Measurements from ENCODE around the gene MLLT1. TPM values are rescaled to one million over a fixed set of nuclear protein-coding genes. Genes with fewer than 3 reads are reported as not detected.

The MLLT1 gene
- total RNA-seq, 1 donor from 2014 or later = 21.8 TPM

DNA sequence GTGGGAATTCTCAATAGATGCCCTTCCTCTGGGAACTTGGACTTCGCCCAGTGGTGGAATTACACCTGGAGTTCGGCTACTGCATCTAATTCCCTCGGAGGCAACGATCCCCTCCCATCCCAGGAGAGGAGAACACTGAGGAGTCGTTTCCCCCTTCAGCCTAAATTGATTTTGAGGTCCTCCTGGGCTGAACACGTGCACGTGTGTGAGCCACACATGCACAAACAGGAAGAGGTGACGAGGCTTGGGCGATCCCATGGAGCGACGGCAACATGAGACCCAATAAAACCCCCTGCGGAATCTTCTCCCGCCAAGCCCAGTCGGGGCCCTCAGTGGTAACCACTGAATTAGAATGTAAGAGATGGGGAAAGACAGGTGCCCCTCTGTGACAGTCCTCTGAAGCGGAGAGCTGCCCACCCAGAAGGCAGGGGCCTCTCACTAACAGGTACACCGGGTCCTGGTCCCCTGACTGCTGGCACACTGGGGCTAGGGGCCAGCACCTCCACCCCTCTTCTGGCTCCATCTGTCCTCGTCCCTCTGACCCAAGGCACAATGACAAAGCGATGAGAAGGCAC lies 4.5 kb downstream of the MLLT1 start:
- ATAC-seq (no peak), DNase-seq (ENCODE audit: low spot score) (no peak)

DNA sequence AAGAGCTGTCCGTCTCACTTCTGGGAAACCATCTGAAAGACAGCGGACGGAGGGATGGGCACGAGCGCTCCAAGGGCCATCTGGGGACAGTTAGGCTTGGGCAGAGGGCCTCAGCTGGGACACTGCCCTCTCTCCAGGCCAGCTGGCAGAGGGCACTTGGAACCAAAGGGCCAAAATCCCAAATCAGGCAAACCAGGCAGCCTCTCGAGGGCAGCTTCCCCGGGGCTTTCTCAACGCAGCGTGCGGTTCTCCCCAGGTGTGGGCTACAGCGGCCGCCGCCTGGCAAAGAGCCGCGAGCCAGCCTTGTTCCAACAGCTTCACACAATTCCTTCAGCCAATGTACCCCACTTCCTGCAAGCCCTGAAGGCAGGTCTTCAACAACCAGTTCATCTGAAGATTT lies 5.0 kb downstream of the MLLT1 start:
- DNase-seq (ENCODE audit: low spot score) = peak; percentile 91

DNA sequence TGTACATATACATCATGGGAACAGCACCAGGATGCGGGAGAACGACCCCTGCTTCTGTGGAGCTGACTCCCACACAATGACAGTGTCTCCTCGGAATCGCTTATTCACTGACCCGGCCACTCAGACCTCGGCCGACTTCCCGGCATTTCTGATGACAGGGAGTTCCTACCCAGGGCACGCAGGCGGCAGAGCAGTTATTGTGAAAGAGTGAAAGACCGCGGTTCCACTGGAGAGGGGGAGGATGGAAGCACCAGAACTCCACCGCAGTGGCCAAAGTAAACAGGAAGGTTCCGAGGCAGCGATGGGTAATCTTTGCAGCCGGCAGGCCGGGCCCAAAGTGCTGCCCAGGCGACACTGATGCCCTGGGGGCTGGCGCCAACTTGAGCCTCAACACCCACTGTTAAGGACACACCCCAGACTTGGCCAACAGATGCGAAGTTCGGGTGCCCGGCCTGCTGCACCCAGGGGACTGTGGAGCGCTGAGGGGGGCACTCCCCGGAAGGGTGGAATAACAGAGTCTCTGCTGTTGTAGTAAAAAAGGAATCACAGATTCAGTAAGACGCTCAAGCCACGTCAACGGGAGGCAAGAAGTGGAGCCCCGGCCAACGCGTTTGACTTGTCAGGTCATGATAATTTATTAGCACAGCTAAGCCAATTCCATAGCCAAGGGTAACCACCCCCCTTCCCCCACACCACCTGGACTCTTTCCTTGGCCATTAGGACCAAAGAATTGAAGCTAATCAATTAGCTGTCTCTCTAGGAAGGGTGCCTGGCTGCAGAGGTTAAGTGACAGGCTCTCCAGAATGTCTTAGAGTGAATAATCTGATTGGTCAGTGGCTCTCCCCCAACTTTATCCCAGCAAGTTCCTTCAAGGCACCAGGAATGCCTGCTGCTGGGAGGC lies 5.8 kb downstream of the MLLT1 start:
- DNase-seq (ENCODE audit: low spot score) (peak; percentile 97), ATAC-seq (peak; percentile 62)

More for the DNA sequence above, 5.0 kb downstream of the MLLT1 start:
- ATAC-seq = peak; percentile 59

DNA sequence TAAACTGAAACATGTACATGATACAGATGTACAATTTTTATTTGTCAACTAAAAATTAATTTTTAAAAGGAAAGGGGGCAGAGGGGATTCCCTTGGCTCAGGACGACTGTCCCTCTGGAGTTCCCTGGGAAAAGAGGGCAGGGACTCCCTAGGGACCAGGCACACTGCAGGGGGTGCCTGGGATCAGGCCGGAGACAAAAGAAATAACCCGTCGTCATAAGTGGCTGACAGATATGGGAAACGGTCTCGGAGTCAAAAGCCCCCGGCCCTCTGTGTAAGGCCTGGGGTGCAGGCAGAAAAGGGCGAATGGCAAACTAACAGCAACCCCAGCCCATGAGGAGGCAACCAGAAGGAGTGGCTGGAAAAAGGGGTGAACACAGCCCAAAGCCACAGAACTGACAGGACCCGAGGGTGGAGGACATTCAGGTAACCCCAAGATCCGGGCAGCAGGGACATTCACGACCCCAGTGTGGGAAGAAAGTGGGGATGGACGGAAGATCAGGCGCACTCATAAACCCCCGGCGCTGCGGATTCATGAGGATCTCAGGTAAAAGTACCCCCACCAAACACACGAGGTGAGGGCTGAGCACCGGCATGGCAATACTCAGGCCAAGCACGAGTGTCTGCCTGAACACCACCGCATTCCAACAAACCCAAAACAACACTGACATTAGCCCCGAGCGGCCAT lies 6.7 kb downstream of the MLLT1 start:
- no peak for ATAC-seq
- DNase-seq (ENCODE audit: low spot score) = no peak

DNA sequence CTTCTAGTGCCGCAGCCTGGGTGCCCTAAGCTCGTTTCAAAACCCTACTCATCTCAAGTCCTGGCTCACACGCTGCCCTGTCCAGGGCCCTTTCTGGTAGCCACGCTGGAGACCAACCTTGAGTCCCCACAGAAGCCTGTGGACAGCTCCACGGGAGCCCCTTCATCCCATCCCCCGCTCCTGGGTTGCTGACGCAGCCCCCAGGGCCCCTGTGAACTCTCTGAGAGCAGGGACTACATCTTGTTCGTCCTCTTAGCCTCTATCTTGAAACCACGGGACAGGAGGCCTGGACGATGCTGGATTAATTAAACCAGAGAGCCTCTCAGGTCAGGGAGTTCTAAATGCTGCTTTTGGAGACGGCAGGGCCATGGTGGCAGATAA lies 7.4 kb downstream of the MLLT1 start:
- DNase-seq (ENCODE audit: low spot score) = no peak
- no peak for ATAC-seq

DNA sequence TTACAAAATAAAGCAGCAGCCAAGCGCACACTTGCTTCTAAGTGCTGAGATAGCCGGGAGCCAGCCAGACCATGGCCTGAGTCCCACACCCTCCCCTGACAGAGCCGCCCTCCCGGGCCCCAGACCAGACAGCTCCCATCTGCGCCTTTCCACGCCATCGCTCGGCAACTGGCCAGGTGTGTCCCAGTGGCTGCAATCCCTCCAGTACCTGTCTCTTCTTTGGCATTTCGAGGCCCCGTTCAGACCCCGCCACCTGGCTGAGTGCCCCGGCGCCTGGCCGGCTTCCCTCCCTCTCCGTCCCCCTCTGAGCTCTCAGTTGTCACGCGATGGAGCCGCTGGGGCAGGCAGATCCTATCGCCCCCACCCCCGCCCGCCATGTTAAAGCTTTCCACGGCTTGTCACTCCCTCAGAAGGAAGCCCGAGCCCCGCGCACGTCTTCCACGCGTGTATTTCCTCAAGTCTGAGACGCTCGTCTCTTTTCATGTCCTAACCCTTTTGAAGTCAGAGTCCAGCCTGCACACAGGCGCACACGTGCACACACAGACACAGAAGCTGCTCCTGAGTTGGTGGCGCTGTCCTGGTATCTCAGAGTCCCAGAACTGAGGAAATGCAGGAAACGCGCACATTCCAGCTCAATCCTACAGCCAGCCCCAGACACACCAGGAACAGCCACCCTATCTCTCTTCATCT lies 7.9 kb downstream of the MLLT1 start:
- peak; percentile 59 for ATAC-seq
- peak; percentile 95 for DNase-seq (ENCODE audit: low spot score)

DNA sequence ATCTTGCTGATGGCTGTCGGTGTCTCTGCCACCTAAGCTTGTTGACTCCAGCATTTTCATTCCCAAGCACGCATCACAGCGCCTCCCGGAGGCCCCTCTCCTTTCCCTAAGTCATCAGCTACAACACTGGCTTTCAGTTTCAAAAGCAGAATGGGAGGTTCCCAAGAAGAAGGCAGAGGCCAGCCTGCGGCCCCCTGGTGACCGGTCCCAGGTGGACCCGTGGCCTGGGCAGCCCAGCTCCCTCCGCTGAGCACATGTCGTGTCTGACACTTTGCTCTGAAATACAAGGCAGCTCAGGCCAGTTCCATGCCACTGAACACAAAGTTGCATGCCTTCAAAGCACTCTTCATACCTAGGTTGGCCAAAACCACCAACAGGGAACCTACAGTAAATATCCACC lies 8.5 kb downstream of the MLLT1 start:
- ATAC-seq (peak; percentile 1), DNase-seq (ENCODE audit: low spot score) (peak; percentile 55)

DNA sequence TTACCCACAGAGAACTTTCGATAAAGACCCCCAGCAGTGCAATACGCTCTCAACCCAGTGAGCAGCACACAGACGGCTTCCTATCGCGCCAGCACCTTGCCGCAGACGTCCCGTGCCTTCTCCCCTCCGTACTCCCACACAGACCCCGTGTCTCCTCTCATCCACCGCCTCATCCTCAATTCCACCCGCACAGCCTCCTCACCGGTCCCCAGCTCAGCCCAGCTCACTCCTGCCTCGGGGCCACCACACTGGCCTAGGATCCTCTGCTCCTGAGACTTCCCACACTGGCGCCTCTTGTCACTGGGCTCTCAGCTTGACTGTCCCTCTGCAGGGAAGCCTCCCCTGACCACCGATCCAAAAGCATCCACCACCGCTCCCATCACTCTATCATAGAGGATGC lies 9.0 kb downstream of the MLLT1 start:
- DNase-seq (ENCODE audit: low spot score) (no peak), ATAC-seq (no peak)

DNA sequence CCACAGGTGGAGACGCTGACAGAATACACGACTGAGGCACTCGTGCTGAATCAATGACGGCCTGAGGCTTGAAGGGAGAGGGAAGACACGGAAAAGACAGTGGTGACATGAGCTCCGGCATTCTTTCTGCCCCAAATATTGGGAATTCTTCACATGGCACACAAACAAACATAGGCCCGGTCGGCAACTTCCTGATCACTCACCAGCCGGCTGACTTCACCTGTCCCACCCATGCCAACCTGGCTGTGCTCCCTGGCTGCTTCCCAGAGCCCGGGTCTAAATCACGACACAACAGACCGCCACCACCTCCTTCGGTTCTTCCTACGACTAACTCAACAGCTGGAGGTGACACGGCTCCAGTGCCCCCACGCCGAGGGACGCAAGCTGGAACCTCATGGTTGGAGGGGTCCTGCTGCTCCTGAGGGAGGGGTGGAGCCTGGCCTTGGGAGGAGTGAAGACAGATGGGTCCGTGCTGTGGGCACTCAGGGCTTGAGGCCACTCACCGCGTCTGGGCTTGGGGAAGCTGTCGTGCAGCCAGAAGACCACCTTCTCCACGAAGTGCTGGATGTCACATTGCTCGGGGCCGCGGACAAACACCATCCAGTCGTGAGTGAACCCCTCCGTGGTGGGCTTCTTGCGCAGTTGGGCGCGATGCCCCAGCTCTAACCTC lies 9.6 kb downstream of the MLLT1 start:
- DNase-seq (ENCODE audit: low spot score) (peak; percentile 91), ATAC-seq (peak; percentile 17)

DNA sequence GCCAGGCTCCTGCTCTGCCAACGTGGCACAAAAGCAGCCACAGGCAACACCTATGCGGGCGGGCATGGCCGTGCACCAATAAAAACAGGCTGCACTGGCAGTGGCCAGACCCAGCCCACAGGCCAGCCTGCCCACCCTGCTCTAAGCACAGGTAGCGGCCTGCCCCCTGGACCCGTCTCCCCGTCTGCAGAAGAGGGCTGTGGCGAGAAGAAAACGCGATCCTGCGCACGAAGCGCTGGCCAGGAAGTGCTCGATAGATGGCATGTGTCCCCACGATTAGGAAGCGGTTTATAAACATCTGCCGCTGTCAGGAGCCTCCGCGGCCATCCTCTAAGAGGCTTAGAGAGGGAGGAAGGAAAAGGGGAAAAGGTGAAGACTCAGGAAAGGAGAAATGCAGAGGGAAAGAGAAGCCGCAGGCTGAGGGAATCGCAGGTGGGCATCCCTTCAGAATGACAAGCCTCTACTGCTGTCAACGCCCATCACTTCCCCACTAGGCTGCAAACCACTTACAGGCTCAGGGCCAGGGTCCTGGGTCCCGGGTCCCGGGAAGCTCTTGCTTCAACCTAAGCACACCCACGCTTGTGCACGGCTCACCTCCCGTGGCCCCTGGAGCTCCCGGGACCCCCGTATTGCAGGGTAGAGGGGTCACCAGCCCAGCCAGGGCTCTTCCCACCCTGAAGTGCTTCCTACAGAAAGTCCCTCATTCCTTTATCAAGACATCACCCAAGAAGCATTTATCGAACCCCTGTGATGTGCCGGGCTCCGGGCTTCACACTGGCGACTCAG lies 10.5 kb downstream of the MLLT1 start:
- peak; percentile 65 for DNase-seq (ENCODE audit: low spot score)
- ATAC-seq = peak; percentile 13

DNA sequence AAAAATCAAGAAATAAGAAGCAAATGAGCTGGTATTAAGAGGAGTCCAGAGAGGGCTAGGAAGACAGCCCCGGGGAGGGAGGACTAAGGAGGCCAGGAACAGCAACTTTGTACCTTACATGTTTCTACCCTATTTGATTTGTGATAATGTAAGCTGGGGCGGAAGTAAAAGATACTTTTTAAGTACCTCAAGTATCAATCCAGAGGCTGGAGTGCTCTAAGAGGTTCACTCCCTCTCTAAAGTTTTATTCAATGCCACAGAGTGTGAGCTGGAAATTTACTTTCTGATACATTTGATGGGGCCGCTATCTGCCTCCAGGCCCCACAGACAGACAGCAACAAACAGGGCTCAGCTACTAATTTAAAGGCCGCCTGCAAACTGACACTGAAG lies 11.4 kb downstream of the MLLT1 start:
- ATAC-seq (no peak), DNase-seq (ENCODE audit: low spot score) (no peak)

DNA sequence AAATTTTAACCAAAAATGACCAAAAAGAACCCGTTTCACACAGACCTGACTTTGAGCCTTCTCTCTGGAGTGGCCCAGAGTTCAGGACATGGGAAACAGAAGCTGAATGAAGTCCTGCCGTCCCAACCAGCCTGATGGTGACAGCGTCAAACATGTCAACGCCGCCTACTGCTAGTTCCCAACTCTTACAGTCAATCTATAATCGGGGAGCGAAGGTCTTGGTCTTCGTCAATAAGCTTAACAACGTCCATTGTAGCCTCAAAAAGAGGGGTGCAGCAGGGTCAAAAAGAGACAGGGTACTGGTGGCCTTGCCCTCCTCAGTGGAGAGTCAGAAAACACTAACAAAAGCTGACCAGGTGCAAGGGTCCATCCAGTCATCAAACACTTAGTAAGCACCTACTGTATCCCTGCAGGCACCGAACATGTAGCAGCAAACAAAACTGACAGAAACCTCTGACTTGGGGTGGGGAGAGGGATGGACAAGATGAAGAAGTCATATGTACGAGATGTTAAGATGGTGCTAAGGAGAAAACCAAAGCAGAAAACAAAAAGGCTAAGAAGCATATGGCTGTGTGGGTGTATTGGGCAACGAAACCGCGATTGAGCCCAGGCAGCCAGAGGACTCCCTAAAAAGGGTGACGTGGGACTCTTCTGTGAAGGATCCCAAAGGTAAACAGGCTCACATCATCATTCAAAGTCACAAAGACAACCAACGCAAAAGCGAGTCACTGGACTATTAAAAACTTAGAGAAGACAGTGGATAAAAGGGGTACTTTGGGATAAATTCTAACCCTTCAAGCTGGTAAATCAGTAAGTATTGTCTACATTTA lies 12.0 kb downstream of the MLLT1 start:
- DNase-seq (ENCODE audit: low spot score) (peak; percentile 55), ATAC-seq (peak; percentile 8)

DNA sequence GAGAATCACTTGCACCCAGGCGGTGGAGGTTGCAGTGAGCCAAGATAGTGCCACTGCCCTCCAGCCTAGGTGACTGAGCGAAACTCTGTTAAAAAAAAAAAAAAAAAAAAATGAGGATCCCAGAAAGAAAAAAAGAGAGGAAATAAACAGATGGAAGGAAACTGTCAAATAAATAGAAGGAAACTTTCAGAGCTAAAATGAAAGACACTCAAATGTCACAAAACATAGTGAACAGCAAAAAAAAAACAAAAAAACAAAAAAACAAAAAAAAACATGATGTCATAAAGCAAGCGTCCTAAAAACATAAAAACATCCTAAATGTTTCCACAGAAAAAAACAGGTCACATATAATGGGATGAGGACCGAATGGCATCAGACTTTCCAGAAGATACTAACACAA lies 15.0 kb downstream of the MLLT1 start:
- no peak for ATAC-seq

DNA sequence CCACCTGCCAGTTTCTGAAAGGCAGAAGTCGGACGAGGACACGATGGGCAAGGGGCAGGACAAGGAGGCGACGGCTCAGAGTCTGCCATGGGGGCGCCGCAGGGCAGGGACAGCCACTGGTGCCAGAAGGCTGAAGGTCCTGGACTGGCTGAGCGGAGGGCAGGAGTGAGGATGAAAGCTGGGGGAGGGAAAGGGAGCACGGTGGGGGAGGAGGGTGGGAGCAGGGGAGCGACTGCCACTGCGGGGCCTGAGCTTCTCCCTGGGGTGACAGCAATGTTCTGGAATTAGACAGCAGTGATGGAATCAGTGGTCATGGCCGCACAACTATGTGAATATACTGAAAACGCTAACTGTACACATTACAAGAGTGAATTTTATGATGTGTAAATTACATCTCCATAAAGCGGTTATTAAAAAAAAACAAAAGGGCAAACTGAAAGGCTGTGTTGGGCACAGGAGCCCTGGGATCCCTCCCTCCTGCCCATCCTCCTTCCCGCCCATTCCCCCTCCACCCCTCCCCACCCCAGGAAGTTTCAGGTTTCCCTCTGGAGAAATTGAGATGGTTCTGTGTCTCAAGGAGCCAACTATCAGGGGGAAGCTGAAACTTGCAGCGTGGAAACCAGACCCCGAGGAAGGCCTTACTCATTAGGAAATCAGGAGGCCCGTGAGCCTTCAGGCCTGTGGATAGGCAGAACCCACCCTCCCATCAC lies 15.9 kb downstream of the MLLT1 start:
- ATAC-seq = no peak

More for the DNA sequence above, 15.0 kb downstream of the MLLT1 start:
- no peak for DNase-seq (ENCODE audit: low spot score)

DNA sequence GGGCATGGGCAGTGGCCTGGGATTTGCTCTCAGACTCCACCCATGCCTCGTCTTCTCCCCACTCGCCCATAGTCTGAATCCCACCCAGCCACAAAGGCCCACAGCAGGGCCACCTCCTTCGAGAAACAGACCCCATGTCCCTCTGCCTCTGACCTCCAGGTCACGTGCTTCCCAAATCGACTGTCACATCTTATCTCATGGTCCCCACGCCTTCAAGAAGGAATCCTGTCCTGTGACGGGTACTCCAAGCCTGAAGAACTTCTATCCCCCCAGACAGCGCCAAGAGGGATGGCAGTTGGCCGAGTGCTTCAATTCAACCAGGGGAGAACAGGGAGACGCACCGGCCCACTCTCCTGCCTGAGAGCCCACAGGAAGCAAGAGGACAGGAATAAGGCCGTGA lies 16.5 kb downstream of the MLLT1 start:
- DNase-seq (ENCODE audit: low spot score) (no peak), ATAC-seq (no peak)

More for the DNA sequence above, 15.9 kb downstream of the MLLT1 start:
- no peak for DNase-seq (ENCODE audit: low spot score)

DNA sequence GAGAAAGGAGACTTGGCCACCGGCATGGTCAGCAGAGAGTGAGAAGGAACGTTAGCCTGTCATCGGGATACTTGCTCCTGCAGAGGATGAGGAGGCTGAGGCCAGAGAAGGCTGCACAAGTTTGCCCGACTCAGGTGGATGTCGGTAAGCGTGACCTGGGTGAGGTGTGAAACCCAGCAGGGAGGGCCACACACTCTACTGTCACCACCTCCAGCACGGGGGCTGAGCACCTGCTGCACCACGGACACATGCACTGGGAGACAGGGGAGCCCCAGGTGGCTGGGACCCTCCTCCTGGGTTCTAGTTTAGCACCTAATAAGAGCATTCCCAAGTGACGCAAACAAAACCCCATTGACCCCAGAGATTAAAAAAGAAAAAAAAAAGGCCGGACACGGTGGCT lies 17.3 kb downstream of the MLLT1 start:
- ATAC-seq = no peak
- DNase-seq (ENCODE audit: low spot score) = no peak

DNA sequence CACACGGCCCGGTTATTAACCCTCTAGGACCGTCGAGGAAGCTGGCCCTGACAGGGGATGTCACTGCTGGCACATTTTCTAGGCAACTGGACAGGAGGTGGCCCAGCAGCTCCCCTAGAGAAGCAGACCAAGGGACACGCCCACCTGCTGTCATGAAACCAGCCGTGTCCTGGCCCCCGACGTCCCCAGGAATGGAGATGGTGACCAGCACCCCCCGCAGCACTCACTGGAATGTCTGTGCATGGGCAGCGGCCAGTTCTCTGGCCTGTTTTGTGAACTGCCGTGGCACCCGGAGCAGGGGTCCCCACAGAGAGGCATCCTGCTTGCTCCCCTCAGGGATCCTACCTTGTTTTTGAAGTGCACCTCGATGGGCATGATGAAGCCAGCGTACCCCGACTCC lies 17.9 kb downstream of the MLLT1 start:
- no peak for DNase-seq (ENCODE audit: low spot score)
- ATAC-seq = no peak

DNA sequence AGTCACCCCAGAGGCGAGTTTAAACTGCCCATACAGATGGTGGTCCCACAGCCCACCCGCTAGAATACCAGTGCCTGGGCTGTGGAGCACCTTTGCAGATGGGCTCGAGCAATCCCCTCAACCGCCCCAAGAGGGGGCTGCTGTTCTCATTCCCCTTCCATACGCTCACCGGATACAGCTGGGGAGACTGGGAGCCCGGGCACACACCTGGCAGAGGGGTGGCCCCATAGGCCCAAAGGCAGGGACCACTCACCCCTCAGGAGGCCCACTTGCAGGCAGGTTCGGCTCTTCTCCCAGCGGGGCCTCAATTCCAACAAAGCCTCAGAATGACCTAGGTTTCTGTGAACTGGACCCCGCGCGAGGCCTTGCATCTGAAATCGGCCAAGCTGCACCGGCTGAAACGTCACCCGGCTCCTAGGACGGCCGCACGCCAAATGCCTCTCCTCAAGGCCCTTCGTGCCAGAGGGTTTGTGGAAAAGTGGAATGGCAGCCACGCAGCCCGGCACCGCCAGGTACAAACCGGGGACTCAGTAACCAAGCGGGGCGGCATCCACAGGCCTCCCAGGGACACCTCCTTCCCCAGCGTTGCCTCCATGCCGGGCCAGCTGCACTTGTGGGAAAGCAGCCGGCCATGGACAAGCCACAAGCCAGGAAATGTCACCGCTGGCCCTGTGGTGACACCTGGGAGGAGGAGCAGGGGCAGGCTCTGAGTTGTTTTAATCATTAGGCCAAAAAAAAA lies 18.7 kb downstream of the MLLT1 start:
- no peak for DNase-seq (ENCODE audit: low spot score)
- peak; percentile 36 for ATAC-seq

Data from left lobe of liver (tissue), 2 donors.